NCI-H128 (cell line): ENCODE data around the gene UBD.

ENCODE experiments used
- DNase-seq: peaks from one replicate; lab custom pipeline; 2025; ENCODE audit not compliant: unreplicated experiment; lab: John Stamatoyannopoulos, UW

UBD gene

GRCh38 chr6:29561606-29562181 is 2.2 kb upstream of the UBD start:
- no peak for DNase-seq

- DNase-seq, result no peak
Measured at GRCh38 chr6:29561091-29561490, 1.6 kb upstream of the UBD start.

GRCh38 chr6:29558439-29559079 is 973 bp downstream of the UBD start:
- DNase-seq, result no peak

GRCh38 chr6:29557320-29557719 is 2.2 kb downstream of the UBD start:
- DNase-seq, result no peak

- no peak for DNase-seq
Measured at GRCh38 chr6:29554764-29555163, 4.8 kb downstream of the UBD start.

- no peak for DNase-seq
Measured at GRCh38 chr6:29553268-29554057, 6.1 kb downstream of the UBD start.

- no peak for DNase-seq
Measured at GRCh38 chr6:29552512-29553051, 7.0 kb downstream of the UBD start.

- no peak for DNase-seq
Measured at GRCh38 chr6:29547573-29547972, 12.0 kb downstream of the UBD start.

- no peak for DNase-seq
Measured at GRCh38 chr6:29537714-29538403, 21.7 kb downstream of the UBD start.

- DNase-seq, result no peak
Measured at GRCh38 chr6:29532320-29532951, 27.1 kb downstream of the UBD start.

GRCh38 chr6:29531668-29532067 is 27.9 kb downstream of the UBD start:
- no peak for DNase-seq

GRCh38 chr6:29530671-29531310 is 28.7 kb downstream of the UBD start:
- DNase-seq, result no peak

GRCh38 chr6:29529956-29530355 is 29.6 kb downstream of the UBD start:
- DNase-seq, result no peak

- DNase-seq, result no peak
Measured at GRCh38 chr6:29528988-29529560, 30.5 kb downstream of the UBD start.

- DNase-seq, result no peak
Measured at GRCh38 chr6:29528300-29528931, 31.1 kb downstream of the UBD start.

- no peak for DNase-seq
Measured at GRCh38 chr6:29527564-29527963, 32.0 kb downstream of the UBD start.

GRCh38 chr6:29527126-29527525 is 32.4 kb downstream of the UBD start:
- DNase-seq, result no peak

GRCh38 chr6:29525311-29525639 is 34.3 kb downstream of the UBD start:
- DNase-seq, result no peak

- DNase-seq, result no peak
Measured at GRCh38 chr6:29524444-29525310, 34.9 kb downstream of the UBD start.
